ENCODE results near the gene IL24.

The IL24 gene

GRCh38 chr1:206891412-206891811, 5.8 kb upstream of the IL24 start:
- peak overlapping the region; percentile 98 for H3K27ac ChIP-seq (ENCODE audit: poor library complexity, severe bottlenecking)
- H3K36me3 ChIP-seq (ENCODE audit: low read depth) = no peaks in the 10 kb centered on the region
- no peaks in the 10 kb centered on the region for H3K27me3 ChIP-seq (ENCODE audit: insufficient read depth, poor library complexity, severe bottlenecking)
- no peak for DNase-seq (ENCODE audit: low spot score)
- no peak overlapping the region for H3K4me3 ChIP-seq (ENCODE audit: severe bottlenecking)
- no peak for TF ChIP-seq CTCF (IDR thresholded peaks at IDR 0.05; ENCODE audit: poor library complexity, severe bottlenecking)
- ATAC-seq (ENCODE audit: low read depth) = no peak
- H3K4me1 ChIP-seq (ENCODE audit: insufficient read depth, poor library complexity, severe bottlenecking) = peaks cover 71% of the 10 kb centered on the region
- no peaks in the 10 kb centered on the region for H3K9me3 ChIP-seq (ENCODE audit: severe bottlenecking)

GRCh38 chr1:206892351-206892984, 4.8 kb upstream of the IL24 start:
- no peaks in the 10 kb centered on the region for H3K36me3 ChIP-seq (ENCODE audit: low read depth)
- H3K27me3 ChIP-seq (ENCODE audit: insufficient read depth, poor library complexity, severe bottlenecking) = no peaks in the 10 kb centered on the region
- no peak for TF ChIP-seq CTCF (IDR thresholded peaks at IDR 0.05; ENCODE audit: poor library complexity, severe bottlenecking)
- H3K9me3 ChIP-seq (ENCODE audit: severe bottlenecking) = no peaks in the 10 kb centered on the region
- H3K4me1 ChIP-seq (ENCODE audit: insufficient read depth, poor library complexity, severe bottlenecking) = peaks cover 82% of the 10 kb centered on the region
- H3K4me3 ChIP-seq (ENCODE audit: severe bottlenecking) = no peak overlapping the region
- H3K27ac ChIP-seq (ENCODE audit: poor library complexity, severe bottlenecking) = peak overlapping the region; percentile 98
- no peak for DNase-seq (ENCODE audit: low spot score)
- ATAC-seq (ENCODE audit: low read depth) = peak; percentile 15; the same call in 2 of the 3 replicates

GRCh38 chr1:206893380-206893779, 3.9 kb upstream of the IL24 start:
- no peak for TF ChIP-seq CTCF (IDR thresholded peaks at IDR 0.05; ENCODE audit: poor library complexity, severe bottlenecking)
- Histone ChIP-seq H3K4me1 (ENCODE audit: insufficient read depth, poor library complexity, severe bottlenecking) (peaks cover 82% of the 10 kb centered on the region), H3K4me3 (ENCODE audit: severe bottlenecking) (no peak overlapping the region), H3K9me3 (ENCODE audit: severe bottlenecking) (no peaks in the 10 kb centered on the region), H3K27ac (ENCODE audit: poor library complexity, severe bottlenecking) (peak overlapping the region; percentile 98), H3K27me3 (ENCODE audit: insufficient read depth, poor library complexity, severe bottlenecking) (no peaks in the 10 kb centered on the region), H3K36me3 (ENCODE audit: low read depth) (no peaks in the 10 kb centered on the region)
- DNase-seq (ENCODE audit: low spot score) (no peak), ATAC-seq (ENCODE audit: low read depth) (no peak)

GRCh38 chr1:206895325-206895724, 1.9 kb upstream of the IL24 start:
- Histone ChIP-seq H3K27me3 (ENCODE audit: insufficient read depth, poor library complexity, severe bottlenecking) (no peaks in the 10 kb centered on the region), H3K27ac (ENCODE audit: poor library complexity, severe bottlenecking) (peak overlapping the region; percentile 98), H3K9me3 (ENCODE audit: severe bottlenecking) (no peaks in the 10 kb centered on the region), H3K4me3 (ENCODE audit: severe bottlenecking) (no peak overlapping the region), H3K36me3 (ENCODE audit: low read depth) (no peaks in the 10 kb centered on the region), H3K4me1 (ENCODE audit: insufficient read depth, poor library complexity, severe bottlenecking) (peaks cover 79% of the 10 kb centered on the region)
- no peak for TF ChIP-seq CTCF (IDR thresholded peaks at IDR 0.05; ENCODE audit: poor library complexity, severe bottlenecking)
- DNase-seq (ENCODE audit: low spot score) = peak; percentile 99
- peak; percentile 81 for ATAC-seq (ENCODE audit: low read depth)

- no peak for TF ChIP-seq CTCF (IDR thresholded peaks at IDR 0.05; ENCODE audit: poor library complexity, severe bottlenecking)
- Histone ChIP-seq H3K36me3 (ENCODE audit: low read depth) (no peaks in the 10 kb centered on the region), H3K27ac (ENCODE audit: poor library complexity, severe bottlenecking) (peak overlapping the region; percentile 98), H3K9me3 (ENCODE audit: severe bottlenecking) (no peaks in the 10 kb centered on the region), H3K27me3 (ENCODE audit: insufficient read depth, poor library complexity, severe bottlenecking) (no peaks in the 10 kb centered on the region), H3K4me3 (ENCODE audit: severe bottlenecking) (no peak overlapping the region), H3K4me1 (ENCODE audit: insufficient read depth, poor library complexity, severe bottlenecking) (peaks cover 74% of the 10 kb centered on the region)
- DNase-seq (ENCODE audit: low spot score) = no peak
- peak; percentile 48 for ATAC-seq (ENCODE audit: low read depth)
Measured at GRCh38 chr1:206895837-206896242, 1.4 kb upstream of the IL24 start.
